Dermis blood vessel endothelial cell (primary cell): ENCODE measurements around the gene LIMS2. TPM values are rescaled to one million over a fixed set of nuclear protein-coding genes. Genes with fewer than 3 reads are reported as not detected.

Experiments
- DNase-seq: peaks from one replicate; pipeline ENCODE4 v3.0.0; 2010
- total RNA-seq: library from RNA; depleted of rRNA; stranded (reverse); fragments of >200 nt; gene quantifications from 2 replicates; pipeline ENCODE4 v1.2.3, GENCODE V29; 2014

The LIMS2 gene
- total RNA-seq, 1 donor from 2014 or later, result 20.1 TPM

- no peak for DNase-seq
These were observed 18.6 kb downstream of the LIMS2 start for GRCh38 chr2:127656569-127657231.

GRCh38 chr2:127655209-127656073 is 19.9 kb downstream of the LIMS2 start:
- DNase-seq, result no peak

DNA sequence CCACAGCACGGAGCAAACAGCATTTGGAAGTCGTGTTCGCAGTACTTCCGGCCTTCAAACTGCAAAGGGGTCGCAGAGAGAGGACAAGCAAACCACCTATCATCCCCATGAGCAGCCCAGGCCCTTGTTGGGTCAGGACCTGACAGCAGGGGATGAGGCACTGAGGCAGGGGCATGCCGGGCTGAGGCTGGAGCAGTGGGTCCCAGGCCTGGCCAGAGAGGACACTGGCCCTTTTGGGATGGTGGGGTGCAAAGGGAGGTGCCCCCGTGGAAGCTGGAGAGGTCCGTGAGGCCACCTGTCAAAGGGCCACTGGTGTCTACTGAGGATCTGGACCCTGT is 20.5 kb downstream of the LIMS2 start:
- DNase-seq, result no peak

DNA sequence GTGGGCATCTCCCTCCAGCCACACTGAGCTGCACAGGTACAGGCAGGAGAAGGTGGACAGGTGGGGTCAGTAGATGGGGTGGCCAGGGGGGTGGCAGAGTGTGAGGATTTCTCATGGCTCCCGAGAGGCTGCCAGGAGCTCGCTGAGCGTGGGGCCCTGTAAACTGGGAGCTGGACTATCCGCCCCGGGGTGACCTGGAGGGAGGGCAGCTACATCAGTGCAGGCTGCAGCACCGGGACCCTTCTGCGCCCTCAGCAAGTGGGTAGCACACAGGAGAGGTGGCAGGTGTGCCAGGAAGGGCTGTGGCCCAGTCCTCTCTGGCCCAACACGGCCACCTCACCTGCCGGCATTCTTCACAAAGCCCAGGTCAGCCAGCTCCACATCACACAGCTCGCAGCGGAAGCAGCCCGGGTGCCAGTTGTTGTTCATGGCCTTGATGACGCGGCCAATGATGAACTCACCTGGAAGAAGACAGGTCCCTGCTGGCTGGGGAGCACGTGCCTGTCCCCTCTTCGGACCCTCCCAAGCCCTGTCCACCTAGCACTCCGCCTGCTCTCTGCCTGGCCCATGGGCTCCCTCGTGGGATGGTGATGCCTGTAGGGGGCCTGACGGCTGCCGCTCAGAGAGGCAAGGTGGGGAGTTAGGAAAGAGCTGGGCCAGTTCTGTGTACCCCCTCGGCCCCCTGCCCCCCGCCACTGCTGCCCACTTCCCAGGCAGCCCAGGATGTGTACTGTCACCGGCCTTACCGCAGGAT is 21.1 kb downstream of the LIMS2 start:
- DNase-seq, result no peak

DNA sequence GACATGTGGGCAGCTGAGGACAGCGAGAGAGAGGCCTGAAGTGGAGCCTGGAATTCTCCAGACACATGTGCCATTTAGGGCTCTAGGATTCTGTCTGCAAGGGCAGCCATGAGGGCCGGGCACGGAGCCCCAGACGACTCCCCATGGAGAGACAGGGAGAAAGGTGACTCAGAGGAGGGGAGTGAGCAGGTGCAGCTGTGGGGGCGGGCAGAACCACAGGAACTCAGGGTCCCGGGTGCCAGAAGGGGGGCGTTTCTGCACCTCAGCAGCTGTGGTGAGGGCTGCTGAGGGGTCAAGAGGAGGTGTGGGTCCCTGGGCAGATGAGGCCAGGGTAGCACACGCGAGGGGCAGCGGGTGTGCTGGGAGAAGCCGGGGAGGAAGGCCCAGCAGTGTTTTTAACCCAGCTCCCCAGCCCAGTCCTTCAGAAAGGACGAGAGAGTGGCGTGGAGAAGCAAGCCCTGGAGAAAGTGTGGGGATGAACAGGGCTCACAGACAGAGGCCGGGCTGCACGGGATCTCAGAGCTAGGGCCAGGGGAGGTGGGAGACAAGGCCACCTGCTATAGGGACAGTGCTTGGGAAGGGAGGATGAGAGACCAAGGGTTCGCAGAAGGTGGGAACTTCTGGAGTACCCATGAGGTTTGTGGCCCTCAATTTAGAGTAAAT is 21.8 kb downstream of the LIMS2 start:
- no peak for DNase-seq

GRCh38 chr2:127652786-127653357 is 22.5 kb downstream of the LIMS2 start:
- DNase-seq, result no peak

GRCh38 chr2:127651971-127652550 is 23.3 kb downstream of the LIMS2 start:
- DNase-seq, result no peak

DNA sequence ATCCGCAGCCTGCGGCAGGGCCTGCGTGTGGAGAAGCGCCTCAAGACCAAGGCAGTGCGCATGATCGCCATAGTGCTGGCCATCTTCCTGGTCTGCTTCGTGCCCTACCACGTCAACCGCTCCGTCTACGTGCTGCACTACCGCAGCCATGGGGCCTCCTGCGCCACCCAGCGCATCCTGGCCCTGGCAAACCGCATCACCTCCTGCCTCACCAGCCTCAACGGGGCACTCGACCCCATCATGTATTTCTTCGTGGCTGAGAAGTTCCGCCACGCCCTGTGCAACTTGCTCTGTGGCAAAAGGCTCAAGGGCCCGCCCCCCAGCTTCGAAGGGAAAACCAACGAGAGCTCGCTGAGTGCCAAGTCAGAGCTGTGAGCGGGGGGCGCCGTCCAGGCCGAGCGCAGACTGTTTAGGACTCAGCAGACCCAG is 23.9 kb downstream of the LIMS2 start:
- no peak for DNase-seq

GRCh38 chr2:127650785-127651380 is 24.4 kb downstream of the LIMS2 start:
- no peak for DNase-seq

DNA sequence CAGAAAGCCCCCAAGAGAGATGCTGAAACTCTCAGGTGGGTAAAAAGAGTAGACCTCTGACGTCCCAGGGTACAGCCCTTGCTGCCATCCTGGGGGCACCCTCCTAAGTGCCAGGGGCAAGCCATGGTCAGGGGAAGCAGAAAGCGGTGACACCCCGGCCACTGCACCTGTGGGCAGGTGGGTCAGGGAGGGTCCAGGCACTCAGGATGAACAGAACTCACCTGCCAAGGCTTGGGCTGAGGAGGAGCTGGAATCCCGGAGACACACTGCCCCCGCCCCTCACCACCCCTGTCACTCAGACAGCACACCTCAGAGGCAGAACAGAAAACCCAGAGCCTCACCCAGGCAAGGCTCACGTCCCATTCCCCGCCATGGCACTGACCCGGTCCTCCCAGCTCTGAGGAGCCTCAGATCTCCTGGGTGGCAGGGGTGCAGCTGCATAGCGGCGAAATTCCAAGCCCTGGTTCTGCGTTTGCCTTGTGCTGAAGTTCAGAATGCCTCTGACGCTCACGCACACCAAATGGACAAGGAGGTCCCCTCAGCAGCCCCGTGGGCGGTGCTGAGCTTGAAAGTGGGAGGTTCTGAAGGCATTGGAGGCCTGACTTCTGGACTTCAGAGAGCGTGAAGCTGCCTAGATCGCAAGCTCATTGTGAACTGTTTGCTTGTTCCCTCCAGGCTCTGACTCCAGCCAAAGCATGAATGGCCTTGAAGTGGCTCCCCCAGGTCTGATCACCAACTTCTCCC is 25.1 kb downstream of the LIMS2 start:
- DNase-seq, result no peak

DNA sequence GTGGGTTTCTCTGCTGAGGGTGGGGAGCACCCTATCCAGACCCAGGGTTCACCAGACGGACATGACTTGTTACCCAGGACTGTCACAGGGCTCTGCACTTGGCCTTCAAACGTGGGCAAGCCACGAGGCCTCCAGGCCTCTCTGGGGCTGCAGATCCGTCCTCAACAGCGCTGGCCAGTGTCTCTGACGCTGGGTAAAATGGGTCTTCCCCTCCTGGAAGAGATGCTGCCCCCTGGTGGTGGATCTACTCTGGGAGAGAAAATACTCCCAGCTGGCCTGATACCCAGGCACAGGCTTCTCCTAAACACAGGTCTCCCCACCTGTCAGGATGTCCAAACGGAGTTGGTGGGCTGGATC is 25.7 kb downstream of the LIMS2 start:
- DNase-seq, result peak; percentile 93

GRCh38 chr2:127649100-127649611 is 26.2 kb downstream of the LIMS2 start:
- no peak for DNase-seq

DNA sequence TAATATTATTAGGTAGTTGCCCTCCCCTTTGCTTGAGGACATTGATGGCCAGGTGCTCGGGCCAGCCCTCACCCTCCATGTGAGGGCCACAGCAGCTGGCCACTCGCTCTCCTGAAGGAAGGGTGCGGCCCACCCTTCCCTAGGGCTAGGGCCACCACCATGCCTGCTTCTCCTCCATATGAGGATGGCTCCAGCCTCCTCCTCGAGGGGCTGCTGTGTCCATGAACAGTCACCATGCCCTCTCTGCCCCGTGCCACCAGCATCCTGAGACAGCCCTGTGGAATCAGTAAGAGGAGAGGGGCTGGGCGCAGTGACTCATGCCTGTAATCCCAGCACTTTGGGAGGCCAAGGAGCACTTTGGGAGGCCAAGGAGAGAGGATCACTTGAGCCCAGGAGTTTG is 27.0 kb downstream of the LIMS2 start:
- DNase-seq, result no peak

- DNase-seq, result peak; percentile 79
These were observed 27.8 kb downstream of the LIMS2 start for GRCh38 chr2:127647242-127648190.

DNA sequence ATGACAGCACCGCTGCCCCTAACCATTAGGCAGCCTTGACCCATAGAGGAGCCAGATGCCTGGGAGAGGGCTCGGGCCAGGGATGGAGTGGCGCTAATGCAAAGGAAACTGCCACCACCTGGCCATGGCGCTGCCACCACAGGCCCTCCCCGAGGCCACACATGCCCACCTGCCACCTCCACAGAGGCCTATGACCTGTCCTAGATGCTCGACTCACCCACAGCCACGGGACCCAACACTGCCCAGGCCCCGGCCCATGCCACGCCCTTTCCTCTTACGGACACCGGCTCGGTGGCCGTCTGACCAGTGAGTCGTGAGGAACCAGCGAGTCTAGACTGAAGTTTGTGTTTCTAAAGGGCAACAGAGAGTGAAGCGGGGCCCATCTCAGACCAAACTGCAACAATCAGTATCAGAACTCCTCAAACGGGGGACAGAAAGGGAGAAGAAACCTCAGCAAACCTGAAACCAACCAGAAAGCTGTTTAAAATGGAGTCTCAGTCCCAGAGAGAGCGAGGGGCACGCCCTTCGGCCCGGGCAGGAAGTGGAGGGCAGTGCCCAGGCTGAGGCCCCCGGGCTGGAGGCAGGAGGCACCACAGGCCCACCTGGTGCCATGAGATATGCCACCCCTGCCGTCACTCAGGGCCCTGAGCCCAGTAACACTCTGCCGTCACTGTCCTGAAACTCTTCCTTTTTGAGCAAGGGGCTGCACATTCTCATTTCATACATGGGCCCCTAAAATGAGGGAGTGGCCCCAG is 28.7 kb downstream of the LIMS2 start:
- DNase-seq, result peak; percentile 32

DNA sequence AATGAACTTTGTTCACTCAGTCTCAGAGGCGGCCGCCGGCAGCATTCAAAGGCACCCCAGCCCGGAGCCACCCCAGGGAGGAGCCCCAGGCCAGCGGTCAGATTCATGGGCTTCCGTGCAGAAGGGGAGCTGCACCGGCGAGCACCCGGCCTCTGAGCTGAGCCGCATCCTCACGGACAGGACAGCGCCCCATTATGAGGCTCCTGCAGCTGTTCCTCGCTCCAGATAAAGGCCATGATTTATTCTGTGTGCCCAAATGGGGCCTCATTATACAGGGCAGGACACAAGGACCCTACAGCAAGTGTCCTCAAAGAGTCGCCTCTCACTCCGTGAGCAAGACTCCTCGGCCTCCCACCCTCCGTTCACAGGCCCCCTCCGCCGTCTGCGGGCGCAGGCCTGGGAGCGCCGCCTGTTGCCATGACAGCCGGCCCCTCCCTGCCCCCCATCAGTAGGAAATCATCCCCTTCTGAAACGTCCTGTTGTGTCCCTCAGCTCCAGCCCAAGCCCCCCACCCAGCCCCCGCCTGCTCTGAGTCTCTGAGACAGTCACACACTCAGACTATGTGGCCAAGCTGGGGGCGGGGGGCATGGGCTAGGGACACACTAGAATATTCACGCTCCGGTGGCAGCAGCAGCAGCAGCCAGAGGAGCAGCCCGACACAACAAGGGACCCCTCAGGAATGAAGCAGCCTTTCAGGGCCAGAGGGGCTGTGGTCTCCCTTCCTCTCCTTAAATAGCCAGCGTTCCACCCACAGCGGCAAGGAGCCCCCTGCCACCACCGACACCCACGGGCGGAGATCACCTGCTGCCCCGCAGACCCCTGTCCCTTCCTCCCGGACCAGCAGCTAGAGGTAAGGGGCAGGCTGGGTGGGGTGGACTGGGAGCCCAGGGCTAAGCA is 29.7 kb downstream of the LIMS2 start, which contains the start of gene GPR17:
Gene GPR17 (plus strand): TSS at position 759 of the 897 bp plus-strand sequence. CDS start 4,583 bp downstream, outside the sequence.
- DNase-seq, result no peak

GRCh38 chr2:127645026-127645394 is 30.3 kb downstream of the LIMS2 start:
- DNase-seq, result no peak
